HG03280 (cell line): ENCODE data around the gene TMEM132E.

Experiments
- ATAC-seq: cut with Tn5 transposase; IDR thresholded peaks from one replicate; pipeline ENCODE4 v1.9.1; 2021; ENCODE audit warnings: mild to moderate bottlenecking, moderate library complexity; ENCODE audit not compliant: unreplicated experiment

The TMEM132E gene

DNA sequence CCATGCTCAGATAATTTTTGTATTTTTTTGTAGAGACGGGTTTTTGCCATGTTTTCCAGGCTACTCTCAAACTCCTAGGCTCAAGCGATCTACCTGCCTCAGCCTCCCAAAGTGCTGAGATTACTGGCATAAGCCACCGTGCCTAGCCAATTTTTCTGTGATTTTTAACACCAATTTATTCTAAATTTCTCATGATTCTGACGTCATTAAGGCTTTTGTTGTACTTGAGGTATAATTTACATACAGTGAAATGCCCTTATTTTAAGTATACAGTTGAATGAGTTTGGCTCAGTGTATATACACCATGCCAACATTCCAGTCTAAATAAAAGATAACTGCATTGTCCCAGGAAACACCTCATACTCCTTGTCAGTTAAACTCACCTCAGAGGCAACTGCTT, 77.4 kb downstream of the TMEM132E start:
- ATAC-seq: no peak

DNA sequence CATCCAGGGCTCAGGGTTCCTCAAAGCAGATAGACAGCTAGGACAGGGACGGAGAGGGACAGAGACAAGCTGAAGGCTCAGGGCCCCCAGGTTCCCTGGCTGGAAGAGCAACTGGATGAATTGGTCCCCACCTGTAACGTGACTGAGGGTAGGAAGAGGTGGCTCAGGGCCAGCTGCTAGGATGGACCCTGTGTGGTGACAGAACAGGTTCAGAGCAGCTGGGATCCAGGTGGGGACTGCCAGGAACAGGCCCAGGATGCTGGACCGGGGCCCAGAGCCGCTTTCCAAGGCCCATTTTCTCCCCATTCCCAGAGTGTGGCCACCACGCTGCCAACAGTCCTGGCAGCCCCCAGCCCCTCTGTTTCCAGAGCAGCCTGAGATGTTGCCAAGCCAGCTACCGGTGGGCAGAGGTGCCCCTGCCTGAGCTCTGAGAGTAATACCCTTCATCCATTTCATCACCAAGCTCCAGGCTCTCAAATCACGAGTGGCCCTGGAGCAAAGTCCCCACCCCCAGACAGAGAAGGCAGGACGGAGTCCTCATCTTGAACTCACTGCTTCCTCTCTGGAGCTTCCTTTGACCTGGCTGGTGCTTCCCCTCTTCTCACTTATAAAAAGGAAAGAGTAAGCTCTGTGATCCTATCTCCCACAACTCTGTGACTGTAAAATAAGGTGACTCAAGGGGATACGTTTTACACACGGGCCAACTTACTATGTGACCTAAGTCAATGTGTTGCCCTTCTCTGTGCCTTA, 79.6 kb downstream of the TMEM132E start:
- no peak for ATAC-seq

DNA sequence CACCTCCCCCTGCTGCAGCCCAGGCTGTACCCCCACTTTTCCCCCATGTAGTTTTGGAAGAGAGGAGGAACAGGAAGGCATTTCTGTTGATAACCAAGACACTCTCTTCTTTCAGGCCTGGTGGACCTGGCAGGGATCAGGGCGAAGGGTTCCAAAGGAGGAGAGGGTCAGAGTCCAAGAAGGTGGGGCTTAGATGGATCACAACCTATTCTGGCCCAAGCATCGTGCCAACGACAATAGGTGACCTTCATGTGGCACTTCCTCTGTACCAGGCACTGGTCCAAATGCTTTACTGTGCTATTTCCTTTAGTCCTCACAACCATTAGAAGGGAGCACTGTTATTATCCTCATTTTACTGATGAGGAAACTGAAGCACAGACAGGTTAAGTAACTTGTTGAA, 84.3 kb downstream of the TMEM132E start:
- no peak for ATAC-seq

DNA sequence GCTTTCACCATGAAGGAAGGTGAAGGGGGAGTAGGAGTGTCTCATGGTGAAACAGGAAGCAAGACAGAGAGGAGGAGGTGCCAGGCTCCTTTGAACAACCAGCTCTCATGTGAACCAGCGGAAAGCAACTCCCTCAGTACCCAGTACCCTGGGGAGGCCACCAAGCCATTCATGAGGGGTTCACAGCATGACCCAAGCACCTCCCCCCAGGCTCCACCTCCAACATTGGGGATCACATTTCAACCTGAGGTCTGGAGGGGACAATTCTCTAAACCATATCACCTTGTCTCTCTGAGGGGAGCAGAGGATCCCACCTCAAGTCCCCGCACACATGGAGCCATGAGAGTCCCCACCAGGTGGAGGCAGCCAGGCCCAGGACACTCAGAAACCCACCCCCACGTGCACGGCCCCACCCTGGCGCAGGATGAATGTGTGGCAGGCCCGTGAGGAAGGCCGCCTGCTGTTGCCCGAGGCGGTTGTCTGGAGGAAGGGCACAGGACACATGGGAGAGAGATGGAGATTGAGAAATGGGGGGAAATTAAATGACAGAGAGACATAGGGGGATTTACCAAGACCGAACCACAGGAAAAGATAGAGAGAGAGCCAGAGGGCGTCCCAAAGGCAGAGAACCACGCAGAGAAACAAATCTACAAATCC, 85.9 kb downstream of the TMEM132E start:
- no peak for ATAC-seq

DNA sequence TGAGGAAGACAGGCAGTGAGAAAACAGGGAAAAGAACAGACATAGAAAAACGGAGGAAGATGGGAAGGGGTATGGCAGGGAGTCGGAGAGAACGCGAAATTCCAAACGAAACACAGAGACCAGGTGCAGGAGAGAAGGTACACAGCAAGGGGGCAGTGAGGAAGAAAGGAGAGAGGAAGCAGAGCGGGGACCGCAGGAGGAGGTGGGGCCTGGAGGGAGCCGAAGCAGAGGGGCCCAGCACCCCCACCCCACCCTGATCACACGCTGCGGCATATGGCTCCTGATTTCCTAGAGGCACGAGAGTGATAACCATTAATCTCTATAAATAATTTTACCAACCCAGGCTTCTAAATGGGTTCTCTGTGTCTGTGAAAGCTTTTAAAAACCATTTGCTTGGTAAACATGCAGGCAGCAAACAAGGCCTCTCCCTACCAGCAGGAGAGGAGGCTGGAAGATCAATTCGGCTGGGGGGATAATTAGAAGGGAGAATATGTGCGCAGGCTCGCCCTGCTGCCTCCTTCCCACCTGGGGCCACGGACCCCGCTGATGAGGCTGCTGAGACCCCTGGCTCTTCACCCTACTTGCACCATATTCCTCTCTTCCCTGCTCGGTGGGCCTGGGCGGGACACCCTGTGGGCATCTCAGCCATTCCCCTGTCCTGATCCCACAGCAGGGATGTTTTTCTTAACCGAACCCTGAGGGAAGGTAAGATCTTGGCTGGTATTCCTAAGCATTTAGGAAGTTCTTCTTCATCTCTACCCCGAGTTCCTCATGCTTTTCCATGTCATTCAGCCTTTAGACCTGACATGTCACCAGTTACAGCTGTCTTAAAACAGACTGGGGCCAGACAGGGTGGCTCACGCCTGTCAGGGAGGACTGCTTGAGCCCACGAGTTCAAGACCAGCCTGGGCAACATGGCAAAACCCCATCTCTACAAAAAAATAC, 86.7 kb downstream of the TMEM132E start:
- no peak for ATAC-seq

DNA sequence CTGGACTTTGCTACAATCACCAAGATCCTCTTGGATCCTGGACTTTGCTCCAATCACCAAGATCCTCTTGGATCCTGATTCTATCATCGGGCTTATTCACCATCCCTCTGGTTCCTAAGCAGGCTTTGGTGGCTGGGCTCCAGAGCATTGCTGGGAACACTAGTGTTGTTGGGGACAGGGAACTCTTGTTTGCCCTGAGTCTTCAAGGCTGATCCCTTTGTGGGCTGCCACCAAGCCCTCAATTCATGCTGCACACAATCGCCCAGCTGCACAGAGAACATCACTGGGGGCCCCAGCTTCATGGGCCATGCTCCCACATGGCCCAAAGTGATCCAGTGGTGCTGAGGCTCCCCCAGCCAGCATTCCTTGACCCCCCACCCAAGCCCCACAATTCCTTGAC, 88.3 kb downstream of the TMEM132E start:
- ATAC-seq: no peak

DNA sequence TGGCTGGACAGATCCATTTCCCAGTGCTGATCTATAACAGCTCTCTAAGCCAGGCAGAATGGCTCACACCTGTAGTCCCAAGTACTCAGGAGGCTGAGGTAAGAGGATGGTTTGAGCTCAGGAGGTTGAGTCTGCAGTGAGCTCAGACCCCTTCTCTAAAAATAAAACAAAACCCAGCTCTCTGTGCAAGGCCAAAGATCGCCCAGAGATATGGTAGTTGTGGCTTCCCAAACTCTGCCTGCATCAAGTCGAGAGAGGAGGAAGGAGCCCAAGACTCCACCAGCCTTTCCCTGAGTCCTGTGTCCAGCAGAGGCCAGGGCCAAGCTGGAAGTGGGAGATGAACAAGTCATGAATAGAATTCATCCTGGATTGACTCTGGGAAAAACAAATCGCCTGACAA, 88.8 kb downstream of the TMEM132E start:
- no peak for ATAC-seq

DNA sequence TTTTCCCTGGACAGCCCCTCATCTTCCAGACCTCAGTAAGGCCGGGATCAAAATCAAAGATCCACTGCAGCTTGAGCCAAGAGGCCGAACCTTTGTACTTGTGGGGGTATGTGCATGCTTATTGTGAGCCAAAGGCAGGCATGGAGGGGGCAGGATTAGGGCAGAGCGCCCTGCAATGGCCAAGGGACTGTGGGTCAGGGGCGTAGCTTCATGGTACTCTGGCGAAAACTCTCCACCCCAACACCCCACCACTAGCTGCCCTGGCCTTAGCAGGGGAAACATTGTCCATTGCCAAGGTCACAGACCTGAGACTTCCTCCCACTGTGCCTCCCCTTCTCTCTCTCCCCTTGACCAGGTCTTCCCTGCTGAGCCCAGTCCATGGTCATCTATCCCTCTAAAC, 90.1 kb downstream of the TMEM132E start:
- ATAC-seq: no peak

DNA sequence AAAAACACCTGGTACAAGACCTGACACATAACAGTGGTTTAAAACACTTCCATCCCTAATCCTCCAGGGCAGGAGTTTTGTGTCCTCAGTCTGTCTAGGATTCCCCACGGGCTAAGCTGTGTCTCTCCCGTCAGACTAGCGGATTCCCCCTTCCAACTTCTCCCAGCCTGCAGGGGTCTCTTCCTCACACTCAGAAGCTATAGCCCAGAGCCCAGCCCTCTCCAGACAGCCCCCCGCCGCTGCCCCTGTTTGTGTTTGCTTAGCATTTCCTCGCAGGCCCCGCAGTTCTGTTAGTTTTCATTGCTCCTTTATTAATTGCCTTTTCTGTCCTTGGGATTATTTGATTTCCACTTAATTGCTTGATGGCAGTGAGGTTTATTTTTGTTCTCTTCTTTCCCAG, 91.2 kb downstream of the TMEM132E start:
- no peak for ATAC-seq

DNA sequence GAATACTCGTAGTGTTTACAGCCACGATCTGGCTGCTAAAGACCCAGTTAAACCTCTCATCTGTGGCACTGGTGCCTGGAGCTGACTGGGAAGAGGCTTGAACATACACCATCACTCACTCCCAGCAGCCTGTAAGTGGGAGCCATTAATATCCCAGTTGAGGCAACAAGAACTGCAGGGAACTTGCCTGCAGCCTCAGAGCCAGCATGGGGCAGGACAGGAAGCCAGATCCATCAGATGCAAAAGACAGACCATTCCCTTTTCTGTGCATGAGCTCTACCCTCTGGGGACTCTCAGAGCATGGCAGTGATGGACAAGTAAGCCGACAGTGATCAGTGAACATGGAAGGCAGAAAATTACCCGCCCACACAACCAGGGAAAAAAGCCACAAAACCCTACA, 91.8 kb downstream of the TMEM132E start:
- ATAC-seq: no peak

DNA sequence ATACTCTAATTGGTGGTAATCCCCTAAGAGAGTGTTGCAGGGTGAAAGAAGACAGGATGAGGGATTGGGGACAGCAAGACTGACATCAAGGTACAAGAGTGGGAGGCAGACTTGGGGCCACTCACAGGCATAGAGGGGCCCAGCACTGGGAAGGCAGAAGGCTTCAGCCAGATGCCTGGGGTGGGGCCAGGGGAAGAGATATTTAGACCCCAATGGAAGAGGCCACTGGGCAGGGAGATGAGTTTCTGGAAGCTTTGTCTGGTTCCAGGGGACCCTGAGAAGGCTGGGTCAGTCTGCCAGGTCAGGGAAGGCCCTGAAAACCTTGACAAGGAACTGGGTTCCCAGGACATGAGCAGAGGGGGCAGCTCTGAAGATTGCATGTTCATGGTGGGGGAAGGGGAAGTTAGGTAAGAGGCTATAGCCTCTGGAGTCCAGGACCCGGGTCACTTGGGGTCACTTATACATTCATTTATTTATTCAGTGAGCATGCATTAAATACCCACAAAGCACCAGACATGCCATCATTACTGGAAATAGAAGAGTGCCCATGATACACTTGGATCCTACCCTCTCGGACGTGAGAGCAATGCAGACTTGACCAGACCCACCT, 92.9 kb downstream of the TMEM132E start:
- no peak for ATAC-seq

DNA sequence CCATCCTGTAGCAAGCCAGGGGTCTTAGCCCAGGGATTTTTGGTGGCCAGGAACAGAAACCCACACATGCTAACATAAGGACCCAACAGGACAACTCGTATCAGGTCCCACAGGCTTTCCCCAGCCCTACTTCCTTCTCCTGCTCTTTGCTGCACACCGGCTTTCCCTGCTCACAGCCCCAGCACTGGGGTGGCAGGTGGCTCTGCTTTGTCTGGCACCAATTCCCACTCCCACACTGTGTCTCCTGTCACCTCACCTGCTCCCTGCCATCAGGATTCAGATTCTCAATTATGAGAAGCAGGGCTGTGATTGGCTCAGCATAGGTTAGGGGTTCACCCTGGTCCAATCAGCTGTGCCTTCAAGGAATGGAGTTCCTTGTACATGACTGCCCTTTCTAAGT, 94.1 kb downstream of the TMEM132E start:
- no peak for ATAC-seq

DNA sequence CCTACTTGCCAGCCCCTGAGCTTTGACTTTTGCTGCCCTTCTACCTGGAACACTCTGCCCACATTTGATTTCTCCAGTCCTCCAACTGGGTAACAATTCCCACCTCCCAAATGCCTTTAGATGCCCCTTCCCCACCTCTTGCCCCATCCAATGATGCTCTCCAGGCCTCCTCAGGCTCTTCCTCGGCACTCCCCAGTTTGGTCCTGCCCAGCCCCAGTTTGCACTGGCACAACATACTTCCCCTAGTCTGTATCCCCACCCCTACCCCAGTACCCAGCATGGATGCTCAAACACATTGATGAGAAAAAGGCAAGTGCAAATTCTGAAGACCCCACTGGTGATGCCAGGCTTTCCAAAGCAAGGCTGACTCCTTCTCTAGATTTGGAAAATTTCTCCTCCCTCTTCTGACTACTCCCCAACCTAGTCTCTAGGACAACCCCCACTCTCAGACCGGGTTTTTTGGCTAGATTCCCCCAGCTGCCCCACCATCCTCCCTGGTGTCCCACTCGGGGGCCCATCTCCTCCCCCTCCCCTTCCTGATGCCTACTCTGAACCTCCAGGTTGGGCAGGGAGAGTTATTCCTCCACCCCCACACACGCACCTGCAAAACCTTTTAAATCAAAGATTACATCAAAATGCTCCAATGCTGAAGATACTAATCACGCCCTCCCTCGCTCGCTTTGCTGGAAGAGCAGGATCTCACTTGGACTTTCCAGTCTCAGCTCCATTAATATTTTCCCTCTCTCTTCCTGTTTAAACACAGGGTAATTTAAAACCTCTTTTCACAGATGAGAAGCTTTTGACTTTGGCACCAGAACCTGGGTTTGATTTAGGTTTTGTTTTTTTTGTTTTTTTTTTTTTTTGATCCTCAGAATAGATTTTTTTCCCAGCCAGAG, 94.9 kb downstream of the TMEM132E start:
- no peak for ATAC-seq

DNA sequence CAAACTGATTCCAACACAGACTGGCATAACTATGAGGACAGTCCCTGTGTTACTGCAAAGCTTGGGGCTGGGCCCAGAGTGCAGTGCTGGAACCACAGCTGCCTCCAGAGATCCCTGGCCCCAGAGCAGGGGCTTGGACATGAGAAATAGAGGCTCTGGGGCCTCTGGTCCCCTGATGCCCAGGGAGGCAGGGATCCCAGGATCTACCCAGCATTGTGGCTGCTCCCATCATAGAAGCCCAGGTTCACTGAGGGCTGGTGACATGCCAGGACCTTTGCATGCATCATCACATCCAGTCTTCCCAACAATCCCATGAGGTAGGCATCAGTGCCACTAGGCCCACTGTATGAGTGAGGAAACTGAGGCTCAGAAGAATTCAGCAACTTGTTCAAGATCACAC, 95.8 kb downstream of the TMEM132E start:
- no peak for ATAC-seq

DNA sequence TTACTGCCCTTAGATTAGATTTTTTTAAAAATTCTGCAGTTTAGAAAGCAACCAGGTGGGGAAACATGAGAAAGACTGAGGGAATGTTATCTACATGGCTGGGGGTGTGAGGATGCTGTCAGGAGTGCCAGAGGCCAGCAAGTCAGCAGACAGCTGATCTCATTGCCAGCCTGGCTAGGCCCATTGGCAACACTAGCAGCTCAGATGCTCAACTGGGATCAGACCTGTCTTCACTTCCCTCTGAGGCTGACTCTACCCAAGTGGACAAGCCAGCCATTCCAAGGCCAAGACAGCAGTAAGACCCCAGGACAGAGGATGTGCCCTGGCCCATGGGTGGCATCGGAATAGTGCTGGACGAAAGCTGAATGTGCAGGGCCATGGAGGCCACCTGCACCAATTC, 96.2 kb downstream of the TMEM132E start:
- ATAC-seq: no peak

DNA sequence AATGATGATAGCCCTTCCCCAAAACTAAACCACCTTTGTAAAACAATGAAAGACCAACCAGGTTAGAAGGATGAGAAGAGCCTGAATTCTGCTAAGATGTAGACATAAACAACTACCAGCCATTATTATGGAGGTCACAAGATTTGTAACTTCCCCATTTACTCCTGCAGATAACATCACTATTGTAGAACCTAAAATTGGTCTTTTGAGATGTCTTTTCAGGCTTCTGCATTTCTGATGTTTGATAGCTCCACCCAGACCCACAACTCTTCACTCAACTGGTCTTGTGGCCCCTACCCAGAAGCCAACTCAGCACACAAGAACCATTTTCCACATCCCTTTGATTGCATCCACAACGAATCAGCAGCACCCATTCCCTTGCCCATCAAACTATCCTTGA, 100.8 kb downstream of the TMEM132E start:
- no peak for ATAC-seq

DNA sequence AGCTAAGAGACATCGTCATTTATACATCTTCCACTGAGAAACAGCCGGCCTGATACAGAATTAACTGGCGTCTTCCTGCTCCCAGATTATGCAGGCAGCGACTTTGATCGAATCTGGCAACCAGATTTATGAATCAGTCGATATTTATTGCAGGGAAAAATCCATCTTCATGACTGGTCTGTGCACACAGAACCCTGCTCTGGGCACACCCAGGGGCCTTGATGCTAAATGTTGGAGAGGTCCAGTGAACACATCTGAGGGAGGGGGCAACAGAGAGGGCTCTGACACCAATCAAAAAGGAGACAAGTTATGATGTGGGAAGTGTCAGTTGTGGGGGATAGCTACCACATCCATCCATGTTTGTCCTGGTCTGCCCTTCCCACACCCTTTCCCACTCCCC, 102.9 kb downstream of the TMEM132E start:
- no peak for ATAC-seq

DNA sequence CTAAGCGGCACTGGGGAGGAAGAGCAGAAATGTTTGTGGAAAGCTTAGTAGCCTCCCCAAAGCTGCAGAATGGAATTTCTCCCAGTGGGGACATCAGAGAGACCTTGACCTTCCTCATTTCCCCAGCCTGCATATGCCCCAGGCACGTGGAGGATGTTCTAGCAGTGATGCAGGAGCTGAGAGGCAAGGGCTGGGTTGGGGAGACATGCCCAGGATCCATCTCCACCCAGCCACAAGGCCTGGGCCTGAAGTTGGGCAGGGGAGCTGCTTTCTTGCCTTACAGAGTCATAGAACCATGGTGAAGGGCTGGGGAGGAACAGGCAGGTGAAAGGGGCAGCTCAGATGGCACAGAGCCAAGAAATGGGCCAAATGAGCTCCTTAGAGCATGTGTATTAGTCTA, 104.0 kb downstream of the TMEM132E start:
- ATAC-seq: no peak
